ENCODE data around the gene SNX14.
A peak's percentile ranks its signal among the peaks of the same experiment; 100 is the strongest.
"Not testable (repeated sequence)": the region's sequence is repeated elsewhere in the genome, so short reads cannot be mapped to it uniquely, and the experiment has no call there.

The SNX14 gene

GRCh38 chr6:85593438-85594196 lies at the start of gene SNX14:
SNX14 (minus strand) TSS chr6:85593858; CDS start chr6:85593718, 140 bp downstream.
- peak; percentile 83 for DNase-seq

- DNase-seq = peak; percentile 98 to 99
Measured at GRCh38 chr6:85642774-85643536, 49.3 kb upstream of the SNX14 start, which contains the start of gene SYNCRIP. SYNCRIP (minus strand) TSS chr6:85642886; CDS start chr6:85641439, 1,447 bp downstream.

- peak; percentile 48 to 63 for DNase-seq
Measured at GRCh38 chr6:85641897-85642773, 48.5 kb upstream of the SNX14 start.

- DNase-seq = no peak
Measured at GRCh38 chr6:85641522-85641896, 47.9 kb upstream of the SNX14 start.

- DNase-seq = no peak
Measured at GRCh38 chr6:85640821-85641220, 47.2 kb upstream of the SNX14 start.

GRCh38 chr6:85637579-85637978 lies 43.9 kb upstream of the SNX14 start:
- no peak for DNase-seq

- DNase-seq = no peak
Measured at GRCh38 chr6:85632164-85632942, 38.7 kb upstream of the SNX14 start.

GRCh38 chr6:85631117-85631516 lies 37.5 kb upstream of the SNX14 start:
- DNase-seq = not testable (repeated sequence)

GRCh38 chr6:85628353-85628752 lies 34.7 kb upstream of the SNX14 start:
- DNase-seq = no peak

- DNase-seq = no peak
Measured at GRCh38 chr6:85620308-85620707, 26.6 kb upstream of the SNX14 start.

- no peak for DNase-seq
Measured at GRCh38 chr6:85614780-85615179, 21.1 kb upstream of the SNX14 start.

- DNase-seq = no peak
Measured at GRCh38 chr6:85612690-85613474, 19.2 kb upstream of the SNX14 start.

GRCh38 chr6:85610182-85610895 lies 16.7 kb upstream of the SNX14 start:
- DNase-seq = no peak

GRCh38 chr6:85602100-85602499 lies 8.4 kb upstream of the SNX14 start:
- DNase-seq = no peak

- DNase-seq = no peak
Measured at GRCh38 chr6:85600713-85601313, 7.2 kb upstream of the SNX14 start.

- peak; percentile 11 to 64 for DNase-seq
Measured at GRCh38 chr6:85594197-85594930, 706 bp upstream of the SNX14 start.

GRCh38 chr6:85592033-85592432 lies 1.6 kb downstream of the SNX14 start:
- no peak for DNase-seq

GRCh38 chr6:85591207-85591606 lies 2.5 kb downstream of the SNX14 start:
- DNase-seq = no peak

- DNase-seq = no peak
Measured at GRCh38 chr6:85585741-85586140, 7.9 kb downstream of the SNX14 start.

GRCh38 chr6:85582832-85583231 lies 10.8 kb downstream of the SNX14 start:
- not testable (repeated sequence) for DNase-seq
